Activated T-cell treated with anti-CD3 and anti-CD28 coated beads for 1 hour (primary cell): ENCODE results near the gene SPATC1L.

ENCODE experiments used
- DNase-seq: peaks from one replicate; pipeline ENCODE4 v3.0.0-alpha.2; 2020; ENCODE audit warnings: low read depth

Gene SPATC1L

GRCh38 chr21:46119144-46119636, 65.1 kb downstream of the SPATC1L start:
- no peak for DNase-seq

GRCh38 chr21:46118316-46119143, 65.7 kb downstream of the SPATC1L start:
- DNase-seq: no peak

GRCh38 chr21:46117586-46118315, 66.5 kb downstream of the SPATC1L start:
- DNase-seq: no peak

- DNase-seq: no peak
Observed at GRCh38 chr21:46116776-46117585, 67.3 kb downstream of the SPATC1L start.

DNA sequence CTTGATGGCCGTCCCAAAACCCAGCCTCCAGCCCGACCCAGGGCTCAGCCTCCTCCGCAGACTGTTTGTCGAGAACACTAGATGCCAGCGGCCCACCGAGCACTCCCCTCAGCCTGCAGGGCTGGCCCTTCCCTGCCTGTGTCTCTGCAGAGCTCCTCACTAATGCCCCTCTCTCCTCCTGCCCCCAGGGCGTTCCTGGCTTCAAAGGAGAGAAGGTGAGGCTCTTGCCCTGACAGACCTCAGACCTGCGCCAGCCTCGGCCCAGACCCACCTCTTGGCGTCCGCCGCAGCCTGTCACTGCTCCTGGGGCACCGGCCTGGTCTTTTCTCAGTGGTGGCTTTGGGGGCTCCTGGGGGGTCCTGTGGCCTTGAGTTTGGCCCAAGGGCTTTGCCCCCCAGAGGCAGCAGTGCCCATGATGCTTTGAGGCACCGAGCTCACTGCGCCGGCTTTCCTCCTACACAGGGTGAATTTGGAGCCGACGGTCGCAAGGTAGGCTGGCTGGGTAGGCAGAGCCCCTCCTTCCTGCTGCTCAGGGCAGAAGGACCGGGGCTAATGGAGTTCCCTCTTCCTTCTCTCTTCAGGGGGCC, 68.0 kb downstream of the SPATC1L start:
- no peak for DNase-seq

DNA sequence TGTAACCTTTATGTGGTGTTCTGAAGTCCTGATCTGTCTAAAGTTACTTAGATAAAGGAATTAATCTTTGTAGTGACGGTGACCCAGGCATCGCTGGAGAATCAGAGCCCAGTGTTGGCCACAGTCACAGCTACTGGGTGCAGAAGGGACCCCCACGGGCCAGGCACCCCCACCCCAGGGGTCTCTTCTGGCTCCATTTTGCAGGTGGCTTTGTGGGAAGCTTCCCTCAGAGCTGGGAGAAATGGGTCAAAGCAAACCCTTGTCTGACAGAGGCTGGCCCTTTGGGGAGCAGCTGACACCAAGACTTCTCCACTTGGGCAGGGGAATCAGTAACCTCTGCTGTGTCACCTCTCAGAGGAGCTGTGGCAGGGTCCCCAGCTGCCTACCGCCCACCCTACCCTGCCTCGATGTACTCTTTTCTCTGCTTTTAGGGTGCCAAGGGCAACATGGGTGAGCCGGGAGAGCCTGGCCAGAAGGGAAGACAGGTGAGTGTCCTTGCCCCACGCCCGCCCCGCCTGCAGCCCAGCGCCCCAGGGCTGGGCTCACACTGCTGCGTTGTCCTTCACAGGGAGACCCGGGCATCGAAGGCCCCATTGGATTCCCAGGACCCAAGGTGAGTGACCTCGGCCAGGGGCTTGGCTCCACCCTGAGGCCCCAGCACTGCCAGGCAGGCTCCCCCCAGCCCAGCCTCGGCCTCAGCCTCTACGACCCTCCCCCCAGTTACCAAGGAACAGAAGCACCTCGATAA, 68.6 kb downstream of the SPATC1L start:
- no peak for DNase-seq

GRCh38 chr21:46114963-46115362, 69.3 kb downstream of the SPATC1L start:
- no peak for DNase-seq

- DNase-seq: no peak
Observed at GRCh38 chr21:46113497-46114176, 70.6 kb downstream of the SPATC1L start.

- no peak for DNase-seq
Observed at GRCh38 chr21:46112725-46113215, 71.5 kb downstream of the SPATC1L start.

- DNase-seq: no peak
Observed at GRCh38 chr21:46111857-46112724, 72.2 kb downstream of the SPATC1L start.

GRCh38 chr21:46111193-46111571, 73.1 kb downstream of the SPATC1L start:
- no peak for DNase-seq
